Measurements from ENCODE around the gene OR7C1.

OR7C1 gene

DNA sequence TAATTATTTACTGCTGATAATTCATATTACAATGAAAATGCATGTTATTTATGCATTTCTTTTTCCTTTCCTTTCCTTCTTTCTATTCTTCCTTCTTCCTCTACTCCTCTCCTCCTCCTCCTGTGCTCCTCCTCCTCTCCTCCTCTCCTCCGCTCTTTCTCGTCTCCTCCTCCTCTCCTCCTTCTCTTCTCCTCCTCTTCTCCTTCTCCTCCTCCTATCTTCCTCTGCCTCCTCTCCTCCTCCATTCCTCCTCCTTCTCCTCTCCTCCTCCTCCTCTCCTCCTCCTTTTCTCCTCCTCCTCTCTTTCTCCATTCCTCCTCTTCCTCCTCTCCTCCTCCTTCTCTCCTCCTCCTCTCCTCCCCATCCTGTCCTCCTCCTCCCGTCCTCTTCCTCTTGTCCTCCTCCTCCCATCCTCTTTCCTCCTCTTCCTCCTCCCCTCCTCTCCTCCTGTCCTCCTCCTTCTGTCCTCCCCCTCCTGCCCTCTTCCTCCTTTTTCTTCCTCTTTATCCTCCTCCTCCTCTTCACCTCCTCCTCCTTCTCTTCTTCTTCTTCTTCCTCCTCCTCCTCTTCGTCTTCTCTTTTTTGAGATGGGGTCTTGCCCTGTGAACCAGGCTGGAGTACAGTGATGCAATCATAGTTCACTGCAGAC is 71.4 kb downstream of the OR7C1 start:
- no peak for DNase-seq

DNA sequence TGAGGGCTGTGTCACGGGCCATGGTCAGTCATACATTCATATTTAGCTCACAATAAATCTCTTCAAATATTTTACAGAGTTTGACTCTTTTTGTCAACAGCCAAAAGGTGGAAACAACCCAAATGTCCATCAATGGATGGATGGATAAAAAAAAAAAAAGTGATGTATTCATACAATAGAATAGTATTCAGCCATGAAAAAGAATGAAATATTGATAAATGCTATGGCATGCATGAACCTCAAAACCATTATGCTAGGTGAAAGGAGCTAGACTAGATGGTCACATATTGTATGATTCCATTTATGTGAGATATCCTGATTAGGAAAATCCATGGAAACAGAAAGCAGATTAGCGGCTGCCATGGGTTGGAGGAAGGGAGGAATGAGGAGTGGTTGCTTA is 72.9 kb downstream of the OR7C1 start:
- no peak for DNase-seq

DNA sequence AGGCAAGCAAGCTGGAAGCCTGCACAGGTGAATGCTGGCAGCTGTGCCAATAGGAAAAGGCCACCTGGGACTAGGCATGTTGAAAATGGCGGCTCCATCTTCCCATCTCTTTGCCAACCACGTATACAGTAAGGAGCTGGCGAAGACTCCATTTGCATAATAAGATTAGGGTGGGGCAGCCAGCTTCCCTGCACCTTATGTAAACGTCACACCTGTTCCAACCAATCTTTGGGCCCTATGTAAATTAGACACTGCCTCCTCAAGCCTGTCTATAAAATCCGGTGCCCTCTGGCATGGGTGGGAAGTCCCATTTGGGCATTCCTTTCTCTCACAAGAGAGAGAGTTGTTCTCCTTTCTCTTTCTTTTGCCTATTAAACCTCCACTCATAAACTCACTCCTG is 73.4 kb downstream of the OR7C1 start:
- no peak for DNase-seq

DNA sequence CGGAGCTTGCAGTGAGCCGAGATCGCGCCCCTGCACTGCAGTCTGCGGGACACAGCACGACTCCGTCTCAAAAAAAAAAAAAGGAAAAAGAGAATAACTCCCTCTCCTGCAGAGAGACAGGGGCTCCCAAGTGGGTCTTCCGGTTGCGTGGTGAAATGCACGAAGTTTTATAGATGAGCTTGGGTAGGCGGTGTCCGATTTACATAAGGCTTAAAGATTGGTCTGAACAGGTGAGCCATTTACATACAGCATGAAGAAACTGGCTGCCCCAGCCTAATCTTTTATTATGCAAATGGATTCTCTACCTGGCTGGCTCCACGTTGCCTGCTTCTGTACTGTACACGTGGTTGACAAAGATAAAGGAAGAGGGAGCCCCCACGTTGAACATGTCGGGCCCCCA is 76.2 kb downstream of the OR7C1 start:
- DNase-seq: no peak

DNA sequence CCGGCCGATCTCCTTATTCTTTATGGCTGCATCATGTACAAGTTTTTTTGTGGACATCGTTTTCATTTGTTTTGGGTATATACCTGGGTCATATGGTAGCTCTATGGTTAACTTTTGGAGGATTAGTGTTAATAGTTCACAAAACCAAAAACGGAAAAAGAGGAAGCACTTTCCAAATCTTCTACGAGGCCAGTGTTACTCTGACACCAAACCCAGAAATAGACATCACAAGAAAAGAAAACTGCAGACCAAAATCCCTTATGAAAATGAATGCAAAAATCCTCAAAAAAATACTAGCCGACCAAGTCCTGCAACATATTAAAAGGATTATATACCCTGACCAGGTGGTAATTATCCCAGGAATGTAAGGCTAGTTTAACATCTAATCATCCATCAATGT is 86.4 kb downstream of the OR7C1 start:
- DNase-seq: no peak
